HCT116 (cell line): ENCODE measurements around the gene ATF7. TPM values are rescaled to one million over a fixed set of nuclear protein-coding genes. Genes with fewer than 3 reads are reported as not detected.

ENCODE experiments used
- ATAC-seq: fragments of 200-7000 bp; cut with Tn5 transposase; 2 replicates; pipeline ENCODE4 v1.9.1; 2020; ENCODE audit warnings: mild to moderate bottlenecking, moderate library complexity
- BruUV-seq: library from RNA; stranded (reverse); fragments of 400-500 nt; replicated peaks from 2 replicates; lab custom pipeline; 2021; lab: Mats Ljungman, UMichigan
- CTCF ChIA-PET: fragments of 300-600 bp; sonication (Branson Sonifier 250); formaldehyde crosslinking; loops from one replicate; lab custom pipeline; 2021; ENCODE audit warnings: antibody characterized with exemption; lab: Charles Lee
- POLR2A ChIA-PET: fragments of 300-600, 350-600 bp; sonication (Branson Sonifier 250); formaldehyde crosslinking; loops from one replicate; lab custom pipeline; 2021; ENCODE audit warnings: antibody characterized with exemption; lab: Charles Lee
- RAD21 ChIA-PET, 2 experiments: fragments of 300-600 bp; sonication (Branson Sonifier 250); formaldehyde crosslinking; loops; one replicate each; lab custom pipeline; 2023; ENCODE audit warnings: low total read pairs in 2 of 2; ENCODE audit not compliant: uncharacterized antibody in 2 of 2, unreplicated experiment in 2 of 2, low non-redundant PET in 1 of 2; lab: Charles Lee
- DNase-seq: peaks from one replicate; pipeline ENCODE4 v3.0.0-alpha.2; 2010; ENCODE audit warnings: low read depth, low spot score
- H2AFZ ChIP-seq: fragments of 200-600 bp; shearing (Covaris generic), sonication (generic); 2 replicates; pipeline ENCODE4 v1.6.1; 2017; ENCODE audit warnings: low read depth, mixed run types, mixed read lengths, antibody characterized with exemption, low read length; ENCODE audit not compliant: poor library complexity, severe bottlenecking
- H3K27ac ChIP-seq: 2 replicates; pipeline ENCODE4 v1.5.1; 2012; ENCODE audit warnings: low read depth, low read length
- H3K27me3 ChIP-seq: fragments of 200-600 bp; sonication (generic); 2 replicates; pipeline ENCODE4 v1.6.1; 2016; ENCODE audit warnings: mixed run types, low read length, mixed read lengths; ENCODE audit not compliant: insufficient read depth
- H3K36me3 ChIP-seq, 2 experiments: fragments of 200-500 bp in 1 of 2; fragments of 200-600 bp in 1 of 2; sonication (Bioruptor generic) in 1 of 2; sonication (generic) in 1 of 2; 2 replicates each; pipeline versions ENCODE4 v1.5.1 to v1.6.1; 2014 to 2016; ENCODE audit warnings: low read length in 2 of 2, inconsistent platforms in 1 of 2, mixed read lengths in 1 of 2, mixed run types in 1 of 2; ENCODE audit not compliant: insufficient read depth in 2 of 2, control insufficient read depth in 1 of 2
- H3K4me1 ChIP-seq, 2 experiments: fragments of 200-600 bp in 1 of 2; sonication (generic) in 1 of 2; 2 replicates each; pipeline versions ENCODE4 v1.5.1 to v1.6.1; 2012 to 2017; ENCODE audit warnings: low read length in 2 of 2, inconsistent platforms in 1 of 2, mild to moderate bottlenecking in 1 of 2, mixed read lengths in 1 of 2, mixed run types in 1 of 2, moderate library complexity in 1 of 2; ENCODE audit not compliant: insufficient read depth in 2 of 2, control insufficient read depth in 1 of 2
- H3K4me2 ChIP-seq: fragments of 200-600 bp; sonication (generic); 2 replicates; pipeline ENCODE4 v1.6.1; 2017; ENCODE audit warnings: mixed run types, low read length, mixed read lengths
- H3K4me3 ChIP-seq, 2 experiments: fragments of 200-600 bp in 1 of 2; sonication (generic) in 1 of 2; replicated peaks in 1 of 2; 2 replicates each; pipeline ENCODE4 v1.5.1; 2011 to 2016; ENCODE audit warnings: low read length in 2 of 2, control low read depth in 1 of 2, low read depth in 1 of 2, mild to moderate bottlenecking in 1 of 2, mixed read lengths in 1 of 2, mixed run types in 1 of 2
- H3K79me2 ChIP-seq: fragments of 200-600 bp; sonication (generic); 2 replicates; pipeline ENCODE4 v1.6.1; 2017; ENCODE audit warnings: mild to moderate bottlenecking, mixed run types, low read length, moderate library complexity, mixed read lengths; ENCODE audit not compliant: insufficient read depth
- H3K9ac ChIP-seq: fragments of 200-600 bp; sonication (generic); 2 replicates; pipeline ENCODE4 v1.6.1; 2016; ENCODE audit warnings: low read length, mixed read lengths
- H3K9me2 ChIP-seq: fragments of 200-600 bp; sonication (generic), shearing (Covaris generic); 2 replicates; pipeline ENCODE4 v1.6.1; 2017; ENCODE audit warnings: mixed run types, mild to moderate bottlenecking, moderate library complexity; ENCODE audit not compliant: insufficient read depth
- H3K9me3 ChIP-seq, 2 experiments: fragments of 200-500 bp in 1 of 2; fragments of 200-600 bp in 1 of 2; sonication (Bioruptor generic) in 1 of 2; sonication (generic) in 1 of 2; 2 replicates each; pipeline ENCODE4 v1.6.1; 2014 to 2017; ENCODE audit warnings: low read length in 2 of 2, mixed read lengths in 2 of 2, inconsistent platforms in 1 of 2, low read depth in 1 of 2, mild to moderate bottlenecking in 1 of 2, mixed run types in 1 of 2, moderate library complexity in 1 of 2; ENCODE audit not compliant: control insufficient read depth in 1 of 2, insufficient read depth in 1 of 2
- H4K20me1 ChIP-seq: fragments of 200-600 bp; sonication (generic), shearing (Covaris generic); 2 replicates; pipeline ENCODE4 v1.6.1; 2017; ENCODE audit warnings: mixed run types, mild to moderate bottlenecking, moderate library complexity; ENCODE audit not compliant: insufficient read depth
- CEBPB ChIP-seq: IDR thresholded peaks from 2 replicates; pipeline ENCODE4 v1.6.1; 2012; ENCODE audit warnings: low read depth
- CTCF ChIP-seq, 3 experiments: fragments of 200-600 bp in 1 of 3; sonication (generic) in 1 of 3; IDR thresholded peaks in 2 of 3; conservative IDR thresholded peaks in 1 of 3; 2 replicates each; pipeline ENCODE4 v1.5.1; 2012 to 2017; ENCODE audit warnings: low read depth in 2 of 3, low read length in 2 of 3, antibody characterized with exemption in 1 of 3, borderline replicate concordance in 1 of 3, control low read depth in 1 of 3, mild to moderate bottlenecking in 1 of 3, mixed read lengths in 1 of 3, mixed run types in 1 of 3, moderate library complexity in 1 of 3; ENCODE audit not compliant: insufficient read depth in 1 of 3
- ELF1 ChIP-seq: IDR thresholded peaks from 2 replicates; pipeline ENCODE4 v1.6.1; 2012; ENCODE audit warnings: low read depth, borderline replicate concordance
- EZH2 ChIP-seq: fragments of 200-600 bp; sonication (generic); IDR thresholded peaks from 2 replicates; pipeline ENCODE4 v1.6.1; 2017; ENCODE audit warnings: antibody characterized with exemption, mixed run types
- FOSL1 ChIP-seq: IDR thresholded peaks from 2 replicates; pipeline ENCODE4 v1.6.1; 2012; ENCODE audit warnings: low read depth
- MAX ChIP-seq: IDR thresholded peaks from 2 replicates; pipeline ENCODE4 v1.6.1; 2012
- POLR2A ChIP-seq: IDR thresholded peaks from 2 replicates; pipeline ENCODE4 v1.7.0; 2011; ENCODE audit warnings: borderline replicate concordance; ENCODE audit not compliant: insufficient read depth, insufficient read length; ENCODE audit errors: extremely low read depth
- RAD21 ChIP-seq: IDR thresholded peaks from 2 replicates; pipeline ENCODE4 v1.6.1; 2012; ENCODE audit warnings: low read depth, mild to moderate bottlenecking
- REST ChIP-seq: IDR thresholded peaks from 2 replicates; pipeline ENCODE4 v1.6.1; 2012; ENCODE audit warnings: low read depth
- SP1 ChIP-seq: IDR thresholded peaks from 2 replicates; pipeline ENCODE4 v1.6.1; 2012; ENCODE audit warnings: low read depth
- TCF7L2 ChIP-seq: IDR thresholded peaks from 2 replicates; pipeline ENCODE4 v1.7.0; 2011; ENCODE audit warnings: borderline replicate concordance, inconsistent platforms; ENCODE audit not compliant: insufficient read depth, insufficient read length; ENCODE audit errors: extremely low read depth
- YY1 ChIP-seq: IDR thresholded peaks from 2 replicates; pipeline ENCODE4 v1.6.1; 2011; ENCODE audit warnings: low read length, low read depth, moderate library complexity, mild to moderate bottlenecking; ENCODE audit not compliant: insufficient replicate concordance; ENCODE audit errors: extremely low read depth
- ZFX ChIP-seq: fragments of 450-650 bp; IDR thresholded peaks from 2 replicates; pipeline ENCODE4 v1.6.1; 2017
- ZNF274 ChIP-seq: fragments of 200-500 bp; sonication (Bioruptor generic); IDR thresholded peaks from 2 replicates; pipeline ENCODE4 v1.6.1; 2014; ENCODE audit warnings: mild to moderate bottlenecking, low read depth, low read length, inconsistent platforms
- intact Hi-C: fragments of 100-400 bp; cut with micrococcal nuclease; formaldehyde crosslinking; loops from 2 replicates; pipeline ENCODE4 v1.10.0; 2022
- total RNA-seq: library from RNA; stranded (reverse); gene quantifications from one replicate; pipeline ENCODE4 v1.2.1, GENCODE V29; 2021; ENCODE audit not compliant: unreplicated experiment
- TF ChIP-seq, protein P1 (sequence below): IDR thresholded peaks from 2 replicates; pipeline ENCODE4 v1.6.1; 2012

ATF7 gene
- total RNA-seq, 1 experiment from 2014 or later = 24.0 TPM

DNA sequence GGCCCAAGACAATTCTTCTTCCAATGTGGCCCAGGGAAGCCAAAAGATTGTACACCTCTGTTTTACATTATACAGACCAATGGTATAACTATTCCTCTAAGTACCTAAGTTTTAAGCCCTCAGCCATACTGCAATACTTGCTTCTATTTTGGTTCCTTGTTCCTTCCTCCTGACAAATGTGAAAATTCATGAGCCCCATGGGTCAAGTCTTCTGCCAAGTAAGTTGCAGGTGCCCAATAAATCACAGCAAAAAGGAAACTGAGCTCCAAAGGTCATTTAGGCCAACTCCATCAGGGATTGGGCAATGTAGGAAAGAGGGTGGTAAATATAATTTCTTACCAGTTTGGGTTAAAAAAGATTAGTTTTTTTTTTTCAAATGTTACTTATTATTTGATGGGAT lies 61.2 kb downstream of the ATF7 start:
- BruUV-seq = no TSS peak
- Histone ChIP-seq H3K4me1 (peaks cover 18 to 22% of the 10 kb centered on the region in 2 experiments), H3K27ac (no peak overlapping the region), H3K9me3 (no peaks in the 10 kb centered on the region), H3K27me3 (no peaks in the 10 kb centered on the region), H3K4me3 (no peak overlapping the region), H3K36me3 (no peaks in the 10 kb centered on the region), H3K9me2 (no peaks in the 10 kb centered on the region), H3K79me2 (no peaks in the 10 kb centered on the region), H2AFZ (no peak overlapping the region), H3K4me2 (no peak overlapping the region), H3K9ac (no peak overlapping the region), H4K20me1 (no peaks in the 10 kb centered on the region)
- ChIA-PET POLR2A (no interaction called here), CTCF (no interaction called here), RAD21 (no interaction called here)
- intact Hi-C loops = no loop called here
- ATAC-seq (no peak), DNase-seq (no peak)
- no peak for TF ChIP-seq SP1
- no peak for TF ChIP-seq ELF1
- no peak for TF ChIP-seq REST
- TF ChIP-seq CEBPB = no peak
- no peak for TF ChIP-seq TCF7L2
- no peak for TF ChIP-seq CTCF (IDR thresholded peaks at IDR 0.05 in 2 of 3, conservative IDR thresholded peaks at IDR 0.05 in 1 of 3; ENCODE audit: borderline replicate concordance in 1 of 3, insufficient read depth in 1 of 3, low read depth in 2 of 3, low read length in 2 of 3)
- no peak for TF ChIP-seq ZNF274
- TF ChIP-seq RAD21 = no peak
- no peak for TF ChIP-seq MAX
- no peak for TF ChIP-seq EZH2
- no peak for TF ChIP-seq YY1
- TF ChIP-seq, protein P1, sequence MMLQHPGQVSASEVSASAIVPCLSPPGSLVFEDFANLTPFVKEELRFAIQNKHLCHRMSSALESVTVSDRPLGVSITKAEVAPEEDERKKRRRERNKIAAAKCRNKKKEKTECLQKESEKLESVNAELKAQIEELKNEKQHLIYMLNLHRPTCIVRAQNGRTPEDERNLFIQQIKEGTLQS = no peak
- TF ChIP-seq ZFX = no peak
- TF ChIP-seq FOSL1 = no peak
- TF ChIP-seq POLR2A = no peak
